PC-3 (cell line): ENCODE measurements around the gene HAND1. TPM values are rescaled to one million over a fixed set of nuclear protein-coding genes. Genes with fewer than 3 reads are reported as not detected.

Experiments
- ATAC-seq: fragments of 200-7000 bp; cut with Tn5 transposase; 2 replicates; pipeline ENCODE4 v1.9.1; 2020; ENCODE audit warnings: mild to moderate bottlenecking, moderate library complexity
- BruUV-seq: library from RNA; stranded (reverse); fragments of 400-500 nt; replicated peaks from 2 replicates; lab custom pipeline; 2021; lab: Mats Ljungman, UMichigan
- CTCF ChIA-PET: fragments of 300-600 bp; sonication (Branson Sonifier 250); formaldehyde crosslinking; loops from one replicate; lab custom pipeline; 2022; ENCODE audit warnings: antibody characterized with exemption; lab: Charles Lee
- POLR2A ChIA-PET: fragments of 300-600 bp; sonication (Branson Sonifier 250); formaldehyde crosslinking; loops from one replicate; lab custom pipeline; 2022; ENCODE audit warnings: antibody characterized with exemption; ENCODE audit not compliant: unreplicated experiment; lab: Charles Lee
- DNase-seq: peaks from one replicate; pipeline ENCODE4 v3.0.0-alpha.2; 2015
- H2AFZ ChIP-seq: fragments of 300-600 bp; sonication (generic); 2 replicates; pipeline ENCODE4 v1.6.0; 2016; ENCODE audit warnings: antibody characterized with exemption, low read length
- H3F3A ChIP-seq: fragments of 300-600 bp; sonication (generic); one replicate; pipeline ENCODE4 v1.6.0; 2017; ENCODE audit warnings: antibody characterized with exemption, low read length, control low read depth, mild to moderate bottlenecking; ENCODE audit not compliant: unreplicated experiment
- H3K27ac ChIP-seq: fragments of 300-600 bp; sonication (generic); 2 replicates; pipeline ENCODE4 v1.5.1; 2016; ENCODE audit warnings: mild to moderate bottlenecking, low read length
- H3K27me3 ChIP-seq: fragments of 300-600 bp; sonication (generic); 2 replicates; pipeline ENCODE4 v1.6.1; 2016; ENCODE audit warnings: low read length, mixed read lengths
- H3K36me3 ChIP-seq: fragments of 300-600 bp; sonication (generic); 2 replicates; pipeline ENCODE4 v1.6.1; 2016; ENCODE audit warnings: low read depth, mixed run types, low read length, mixed read lengths
- H3K4me1 ChIP-seq: fragments of 300-600 bp; sonication (generic); 2 replicates; pipeline ENCODE4 v1.5.1; 2016; ENCODE audit warnings: low read length; ENCODE audit not compliant: insufficient read depth
- H3K4me2 ChIP-seq: fragments of 300-600 bp; sonication (generic); 2 replicates; pipeline ENCODE4 v1.6.0; 2016; ENCODE audit warnings: low read length
- H3K4me3 ChIP-seq: fragments of 300-600 bp; sonication (generic); 2 replicates; pipeline ENCODE4 v1.5.1; 2016; ENCODE audit warnings: mild to moderate bottlenecking, low read length, mixed read lengths
- H3K79me2 ChIP-seq: fragments of 300-600 bp; sonication (generic); 2 replicates; pipeline ENCODE4 v1.6.1; 2017; ENCODE audit warnings: low read length, mixed read lengths
- H3K9ac ChIP-seq: fragments of 300-600 bp; sonication (generic); 2 replicates; pipeline ENCODE4 v1.6.0; 2016; ENCODE audit warnings: mild to moderate bottlenecking, low read length
- H3K9me2 ChIP-seq: fragments of 300-600 bp; sonication (generic); replicated peaks from 2 replicates; pipeline ENCODE4 v1.6.1; 2016; ENCODE audit warnings: mixed run types, low read length, mixed read lengths
- H3K9me3 ChIP-seq: fragments of 300-600 bp; sonication (generic); 2 replicates; pipeline ENCODE4 v1.6.1; 2016; ENCODE audit warnings: low read length, mixed read lengths
- H4K20me1 ChIP-seq: fragments of 300-600 bp; sonication (generic); 2 replicates; pipeline ENCODE4 v1.6.1; 2016; ENCODE audit warnings: low read length, mixed read lengths
- CTCF ChIP-seq: fragments of 300-600 bp; sonication (generic); conservative IDR thresholded peaks from 2 replicates; pipeline ENCODE4 v1.5.1; 2017; ENCODE audit warnings: antibody characterized with exemption, low read depth, mild to moderate bottlenecking, low read length
- EZH2 ChIP-seq: fragments of 300-600 bp; sonication (generic); IDR thresholded peaks from one replicate; pipeline ENCODE4 v1.6.1; 2017; ENCODE audit warnings: antibody characterized with exemption, mild to moderate bottlenecking, low read length; ENCODE audit not compliant: unreplicated experiment
- EZH2phosphoT487 ChIP-seq: fragments of 300-600 bp; sonication (generic); IDR thresholded peaks from 2 replicates; pipeline ENCODE4 v1.6.1; 2018; ENCODE audit warnings: mild to moderate bottlenecking, antibody characterized with exemption, low read length, borderline replicate concordance
- intact Hi-C: fragments of 100-400 bp; cut with micrococcal nuclease; formaldehyde crosslinking; loops from 2 replicates; pipeline ENCODE4 v1.9.0; 2023
- total RNA-seq: library from RNA; depleted of rRNA; stranded (reverse); fragments of >200 nt; gene quantifications from 2 replicates; pipeline ENCODE4 v1.2.3, GENCODE V29; 2014

Gene HAND1
- total RNA-seq, 1 experiment from 2014 or later, result not detected

GRCh38 chr5:154481584-154482381 is 3.8 kb upstream of the HAND1 start:
- Histone ChIP-seq H3K4me1 (no peaks in the 10 kb centered on the region), H3K9me2 (no peaks in the 10 kb centered on the region), H2AFZ (no peak overlapping the region), H3K27ac (no peak overlapping the region), H3K4me3 (no peak overlapping the region), H3K79me2 (no peaks in the 10 kb centered on the region), H3K4me2 (no peak overlapping the region), H3K36me3 (no peaks in the 10 kb centered on the region), H3K9ac (no peak overlapping the region), H3F3A (no peaks in the 10 kb centered on the region), H3K27me3 (peaks cover 89% of the 10 kb centered on the region), H4K20me1 (no peaks in the 10 kb centered on the region), H3K9me3 (no peaks in the 10 kb centered on the region)
- TF ChIP-seq EZH2phosphoT487, result no peak
- TF ChIP-seq EZH2, result no peak
- no peak for TF ChIP-seq CTCF
- CTCF ChIA-PET, result no interaction called here
- no peak for ATAC-seq
- no TSS peak for BruUV-seq
- DNase-seq, result no peak
- POLR2A ChIA-PET, result no interaction called here
- intact Hi-C loops, result no loop called here

- H3K27me3 ChIP-seq, result peaks cover 89% of the 10 kb centered on the region
These were observed 2.8 kb upstream of the HAND1 start for GRCh38 chr5:154480847-154481246.

More at GRCh38 chr5:154480847-154481246, 2.8 kb upstream of the HAND1 start:
- Histone ChIP-seq H3K4me3 (no peak overlapping the region), H3K4me1 (no peaks in the 10 kb centered on the region), H2AFZ (no peak overlapping the region), H3K9me3 (no peaks in the 10 kb centered on the region), H3K4me2 (no peak overlapping the region), H3K9me2 (no peaks in the 10 kb centered on the region), H3F3A (no peaks in the 10 kb centered on the region), H4K20me1 (no peaks in the 10 kb centered on the region), H3K79me2 (no peaks in the 10 kb centered on the region), H3K36me3 (no peaks in the 10 kb centered on the region), H3K9ac (no peak overlapping the region), H3K27ac (no peak overlapping the region)
- BruUV-seq, result no TSS peak
- ChIA-PET POLR2A (no interaction called here), CTCF (no interaction called here)
- intact Hi-C loops, result no loop called here
- ATAC-seq, result no peak
- DNase-seq, result no peak
- TF ChIP-seq EZH2phosphoT487 (no peak), EZH2 (no peak), CTCF (no peak)
